GM12878 (cell line): ENCODE data around the gene PPP6R1. TPM values are rescaled to one million over a fixed set of nuclear protein-coding genes. Genes with fewer than 3 reads are reported as not detected.

Source experiments
- ASH2L ChIP-seq: fragments of 300-600, 200-600 bp; sonication (generic); IDR thresholded peaks from 2 replicates; pipeline ENCODE4 v1.6.1; 2017; ENCODE audit warnings: low read depth, mild to moderate bottlenecking, borderline replicate concordance
- BCL11A ChIP-seq: IDR thresholded peaks from 2 replicates; pipeline ENCODE4 v1.6.1; 2011; ENCODE audit warnings: low read depth, low read length
- BHLHE40 ChIP-seq, 2 experiments: fragments of 450-650 bp in 1 of 2; IDR thresholded peaks; 2 replicates each; pipeline ENCODE4 v1.6.1; 2011 to 2017; ENCODE audit warnings: low read depth in 2 of 2, borderline replicate concordance in 1 of 2, improper control_type of control experiment in 1 of 2, low read length in 1 of 2, mild to moderate bottlenecking in 1 of 2
- CBX5 ChIP-seq: sonication (generic); IDR thresholded peaks from 2 replicates; pipeline ENCODE4 v1.6.1; 2016; ENCODE audit warnings: low read depth, moderate library complexity, mild to moderate bottlenecking, inconsistent platforms
- CTCF ChIP-seq, 3 experiments: IDR thresholded peaks in 2 of 3; conservative IDR thresholded peaks in 1 of 3; 2 replicates each; pipeline ENCODE4 v1.5.1; 2011; ENCODE audit warnings: low read depth in 3 of 3, low read length in 3 of 3, mild to moderate bottlenecking in 3 of 3, control low read depth in 2 of 3, moderate library complexity in 2 of 3, inconsistent platforms in 1 of 3, mixed read lengths in 1 of 3; ENCODE audit not compliant: control insufficient read depth in 2 of 3, insufficient read depth in 1 of 3; ENCODE audit errors: extremely low read depth in 1 of 3
- IRF5 ChIP-seq: fragments of 450-650 bp; IDR thresholded peaks from 2 replicates; pipeline ENCODE4 v1.6.1; 2017; ENCODE audit warnings: borderline replicate concordance
- KLF5 ChIP-seq: fragments of 450-650 bp; IDR thresholded peaks from 2 replicates; pipeline ENCODE4 v1.6.1; 2014; ENCODE audit warnings: mild to moderate bottlenecking; ENCODE audit not compliant: partially characterized antibody
- MEF2A ChIP-seq: IDR thresholded peaks from 2 replicates; pipeline ENCODE4 v1.6.1; 2011; ENCODE audit warnings: low read depth, mild to moderate bottlenecking, low read length, moderate library complexity; ENCODE audit not compliant: insufficient read depth
- MYC ChIP-seq: IDR thresholded peaks from 2 replicates; pipeline ENCODE4 v1.6.1; 2011; ENCODE audit warnings: mild to moderate bottlenecking, low read length, moderate library complexity, inconsistent platforms; ENCODE audit not compliant: insufficient read depth, insufficient replicate concordance, insufficient read length, severe bottlenecking
- NFIC ChIP-seq: IDR thresholded peaks from 2 replicates; pipeline ENCODE4 v1.6.1; 2012; ENCODE audit warnings: low read depth, mild to moderate bottlenecking, inconsistent platforms, low read length, moderate library complexity
- NR2F1 ChIP-seq: fragments of 450-650 bp; conservative IDR thresholded peaks from 2 replicates; pipeline ENCODE4 v1.6.1; 2017; ENCODE audit warnings: mild to moderate bottlenecking
- RELA ChIP-seq: fragments of 450-650 bp; IDR thresholded peaks from 2 replicates; pipeline ENCODE4 v1.8.0; 2014; ENCODE audit warnings: borderline replicate concordance; ENCODE audit not compliant: partially characterized antibody
- SREBF2 ChIP-seq: IDR thresholded peaks from 2 replicates; pipeline ENCODE4 v1.6.1; 2012; ENCODE audit warnings: mild to moderate bottlenecking, low read length
- SUPT20H ChIP-seq: IDR thresholded peaks from 2 replicates; pipeline ENCODE4 v1.6.1; 2011; ENCODE audit warnings: low read depth, mild to moderate bottlenecking, low read length, moderate library complexity, borderline replicate concordance; ENCODE audit not compliant: control insufficient read depth
- TCF3 ChIP-seq: IDR thresholded peaks from 2 replicates; pipeline ENCODE4 v1.6.1; 2012; ENCODE audit warnings: low read depth, mild to moderate bottlenecking, low read length, borderline replicate concordance; ENCODE audit not compliant: insufficient read depth
- polyA plus RNA-seq, 11 experiments: library from polyadenylated mRNA; depleted of rRNA in 4 of 11; unstranded in 6 of 11; stranded (reverse) in 5 of 11; fragments of >200 nt; fragmentation: Nextera tagmentation in 4 of 11; fragmentation: Illumina TruSeq in 1 of 11; extraction: Ambion mirVana in 4 of 11; extraction: Trizol in 1 of 11; gene quantifications; 1 replicate in 1 of 11; 2 replicates in 10 of 11; pipeline versions ENCODE4 v1.2.1 to v1.2.3, GENCODE V29; 2011 to 2016; ENCODE audit warnings: inconsistent platforms in 2 of 11, missing spikeins in 2 of 11, low read depth in 1 of 11
- total RNA-seq, 4 experiments: library from RNA; depleted of rRNA in 3 of 4; stranded (reverse); fragments of >200 nt in 3 of 4; fragmentation: Illumina TruSeq in 1 of 4; extraction: Trizol in 1 of 4; gene quantifications; 2 replicates each; pipeline versions ENCODE4 v1.2.1 to v1.2.3, GENCODE V29; 2013 to 2021
- TF ChIP-seq, protein P1 (sequence below): IDR thresholded peaks from 2 replicates; pipeline ENCODE4 v1.6.1; 2011; ENCODE audit warnings: low read depth, low read length, improper control_type of control experiment, borderline replicate concordance
- TF ChIP-seq, protein P2 (sequence below): IDR thresholded peaks from 2 replicates; pipeline ENCODE4 v1.6.1; 2012; ENCODE audit warnings: low read depth, low read length, improper control_type of control experiment
- TF ChIP-seq, protein P3 (sequence below): IDR thresholded peaks from 2 replicates; pipeline ENCODE4 v1.6.1; 2011; ENCODE audit warnings: low read depth, mild to moderate bottlenecking, low read length, moderate library complexity, borderline replicate concordance; ENCODE audit errors: extremely low read depth

PPP6R1 gene
- total and polyA plus RNA-seq, 10 of the 15 experiments (the other 5 are each of a cell fraction or from before 2014, with no cell fraction given) = 0.80 to 173 (median 63.7) TPM

DNA sequence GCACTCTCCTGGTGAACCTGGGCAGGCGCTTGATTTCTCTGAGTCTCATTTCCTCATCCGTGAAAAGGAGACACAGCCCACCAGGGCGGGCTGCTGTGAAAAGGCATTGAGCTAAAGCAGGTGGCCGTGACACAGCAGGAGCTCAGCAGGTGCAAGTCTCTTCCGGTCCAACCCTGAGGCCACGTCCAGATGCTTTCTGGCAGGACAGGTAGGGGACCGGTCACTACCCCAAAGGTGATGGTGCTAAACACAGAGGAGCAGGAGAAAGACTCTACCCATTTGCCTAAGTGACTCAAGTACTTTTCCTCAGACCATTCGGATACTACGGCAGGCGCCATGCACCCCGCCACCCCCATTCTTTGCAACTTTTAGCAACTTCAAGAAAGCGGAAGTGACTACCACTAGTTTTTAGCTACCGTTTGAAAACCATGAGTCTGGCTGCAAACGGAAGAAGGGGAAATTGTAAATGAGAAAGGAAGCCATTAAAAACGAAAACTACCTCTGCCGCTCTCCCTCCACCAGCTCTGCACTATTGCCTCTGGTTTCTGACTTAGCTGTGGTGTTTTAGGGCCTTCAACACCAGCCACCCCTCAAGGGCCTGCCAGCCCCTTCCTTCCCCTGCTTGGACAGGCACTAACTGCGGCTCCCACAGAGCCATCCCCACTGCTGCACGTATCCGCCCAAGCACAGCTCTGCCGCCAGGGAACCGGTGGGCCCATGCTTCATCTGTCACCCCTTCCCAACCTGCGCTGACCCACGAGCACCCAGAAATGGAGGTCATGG, 4.8 kb downstream of the PPP6R1 start (continued):
- TF ChIP-seq TCF3 (peak; percentile 94), MEF2A (no peak), NFIC (peak; percentile 75; the same call in 1 of the 2 replicates), ASH2L (0 out of 2 replicates have a peak, but pooled peaks have one; percentile 71), IRF5 (no peak), SUPT20H (no peak), CBX5 (peak; percentile 67; the same call in 1 of the 2 replicates), MYC (no peak), KLF5 (no peak), RELA (no peak), BHLHE40 (IDR thresholded peaks at IDR 0.05; ENCODE audit: borderline replicate concordance in 1 of 2, low read depth in 2 of 2, low read length in 1 of 2) (peak in 1 of 2 experiments; percentile 40; a peak in 1 of 4 replicates), SREBF2 (no peak), BCL11A (peak; percentile 19; the same call in 1 of the 2 replicates), NR2F1 (no peak), CTCF (IDR thresholded peaks at IDR 0.05 in 2 of 3, conservative IDR thresholded peaks at IDR 0.05 in 1 of 3; ENCODE audit: control insufficient read depth in 2 of 3, extremely low read depth in 1 of 3, insufficient read depth in 1 of 3, low read depth in 3 of 3, low read length in 3 of 3) (0 out of 6 replicates have a peak, but pooled peaks of 1 of the 3 experiments have one; percentile 0)
- TF ChIP-seq, protein P1, sequence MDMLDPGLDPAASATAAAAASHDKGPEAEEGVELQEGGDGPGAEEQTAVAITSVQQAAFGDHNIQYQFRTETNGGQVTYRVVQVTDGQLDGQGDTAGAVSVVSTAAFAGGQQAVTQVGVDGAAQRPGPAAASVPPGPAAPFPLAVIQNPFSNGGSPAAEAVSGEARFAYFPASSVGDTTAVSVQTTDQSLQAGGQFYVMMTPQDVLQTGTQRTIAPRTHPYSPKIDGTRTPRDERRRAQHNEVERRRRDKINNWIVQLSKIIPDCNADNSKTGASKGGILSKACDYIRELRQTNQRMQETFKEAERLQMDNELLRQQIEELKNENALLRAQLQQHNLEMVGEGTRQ = no peak
- TF ChIP-seq, protein P2, sequence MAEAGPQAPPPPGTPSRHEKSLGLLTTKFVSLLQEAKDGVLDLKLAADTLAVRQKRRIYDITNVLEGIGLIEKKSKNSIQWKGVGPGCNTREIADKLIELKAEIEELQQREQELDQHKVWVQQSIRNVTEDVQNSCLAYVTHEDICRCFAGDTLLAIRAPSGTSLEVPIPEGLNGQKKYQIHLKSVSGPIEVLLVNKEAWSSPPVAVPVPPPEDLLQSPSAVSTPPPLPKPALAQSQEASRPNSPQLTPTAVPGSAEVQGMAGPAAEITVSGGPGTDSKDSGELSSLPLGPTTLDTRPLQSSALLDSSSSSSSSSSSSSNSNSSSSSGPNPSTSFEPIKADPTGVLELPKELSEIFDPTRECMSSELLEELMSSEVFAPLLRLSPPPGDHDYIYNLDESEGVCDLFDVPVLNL = no peak
- TF ChIP-seq, protein P3, sequence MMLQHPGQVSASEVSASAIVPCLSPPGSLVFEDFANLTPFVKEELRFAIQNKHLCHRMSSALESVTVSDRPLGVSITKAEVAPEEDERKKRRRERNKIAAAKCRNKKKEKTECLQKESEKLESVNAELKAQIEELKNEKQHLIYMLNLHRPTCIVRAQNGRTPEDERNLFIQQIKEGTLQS = no peak
